Upper lobe of left lung (tissue), 4 donors: ENCODE results near the gene KLHL29.

Experiments used
- CTCF ChIP-seq, 6 experiments: fragments of 450-650 bp in 4 of 6; fragments of 200-600 bp in 2 of 6; sonication (generic) in 2 of 6; IDR thresholded peaks; one replicate each; pipeline ENCODE4 v1.5.1; 2016 to 2019; ENCODE audit warnings: antibody characterized with exemption in 6 of 6
- EP300 ChIP-seq, 4 donors: sonication (generic); formaldehyde crosslinking; IDR thresholded peaks; one replicate each; pipeline ENCODE4 v1.5.1; 2017; ENCODE audit warnings: antibody characterized with exemption in 4 of 4, control low read depth in 2 of 4
- POLR2A ChIP-seq, 4 donors: fragments of 450-650 bp; IDR thresholded peaks; one replicate each; pipeline ENCODE4 v1.5.1; 2016 to 2017; ENCODE audit warnings: antibody characterized with exemption in 4 of 4, mild to moderate bottlenecking in 2 of 4
- POLR2AphosphoS5 ChIP-seq, 2 donors: sonication (generic); formaldehyde crosslinking; IDR thresholded peaks; one replicate each; pipeline ENCODE4 v1.5.1; 2017; ENCODE audit warnings: antibody characterized with exemption in 2 of 2

- TF ChIP-seq EP300 (IDR thresholded peaks at IDR 0.05): no peak
- no peak for TF ChIP-seq CTCF (IDR thresholded peaks at IDR 0.05)
- TF ChIP-seq POLR2AphosphoS5 (IDR thresholded peaks at IDR 0.05): no peak
- TF ChIP-seq POLR2A (IDR thresholded peaks at IDR 0.05): no peak
Observed at GRCh38 chr2:23654756-23655155, 269.8 kb downstream of the KLHL29 start.
